ENCODE data around the gene ASGR2. TPM values are rescaled to one million over a fixed set of nuclear protein-coding genes. Genes with fewer than 3 reads are reported as not detected.
"Not testable (repeated sequence)": the region's sequence is repeated elsewhere in the genome, so short reads cannot be mapped to it uniquely, and the experiment has no call there.

The ASGR2 gene
- total RNA-seq, 4 donors from 2014 or later = 0.32 TPM; not detected in 3

GRCh38 chr17:7129311-7129710, 14.7 kb upstream of the ASGR2 start:
- H3K36me3 ChIP-seq = no peaks in the 10 kb centered on the region

GRCh38 chr17:7128160-7128559, 13.5 kb upstream of the ASGR2 start:
- no peak for DNase-seq
- Histone ChIP-seq H3K36me3 (no peaks in the 10 kb centered on the region), H3K4me1 (no peaks in the 10 kb centered on the region), H3K9me3 (no peaks in the 10 kb centered on the region), H3K4me3 (no peak overlapping the region), H3K27me3 (peaks cover 16% of the 10 kb centered on the region), H3K27ac (no peak overlapping the region)
- 50 to 58% methylated on average over 3 to 5 of the region's 5 CpGs for WGBS, 2 donors (ENCODE audit: low coverage in 1 of 2)
- TF ChIP-seq POLR2AphosphoS5 (IDR thresholded peaks at IDR 0.05) (no peak), EP300 (IDR thresholded peaks at IDR 0.05; ENCODE audit: low read depth) (no peak), POLR2A (IDR thresholded peaks at IDR 0.05) (no peak), CTCF (IDR thresholded peaks at IDR 0.05) (no peak)
- in situ Hi-C loops (cut with MboI; ENCODE audit: low pct_ligation_motif_present in 1 of 4, low pct_unique_long_range_greater_than_20kb in 1 of 4, low sequenced_read_pairs in 3 of 4) = loop anchor here in 2 of 4 donors (25.0 kb wide), 1 partner anchor 216 kb away; no protein-coding TSS in a partner anchor
- intact Hi-C loops (cut with DNase I; ENCODE audit: low total_unique reads) = no loop called here

More at GRCh38 chr17:7129311-7129710, 14.7 kb upstream of the ASGR2 start:
- no peak overlapping the region for H3K27ac ChIP-seq
- peaks cover 16% of the 10 kb centered on the region for H3K27me3 ChIP-seq
- 87 to 100% methylated on average over 1 to 8 of the region's 8 CpGs for WGBS, 2 donors (ENCODE audit: low coverage in 1 of 2)
- TF ChIP-seq EP300 (IDR thresholded peaks at IDR 0.05; ENCODE audit: low read depth) = no peak
- no peak for TF ChIP-seq POLR2AphosphoS5 (IDR thresholded peaks at IDR 0.05)
- no peak for TF ChIP-seq CTCF (IDR thresholded peaks at IDR 0.05)
- no peak for TF ChIP-seq POLR2A (IDR thresholded peaks at IDR 0.05)
- in situ Hi-C loops (cut with MboI; ENCODE audit: low pct_ligation_motif_present in 1 of 4, low pct_unique_long_range_greater_than_20kb in 1 of 4, low sequenced_read_pairs in 3 of 4) = loop anchor here in 2 of 4 donors (25.0 kb wide), 1 partner anchor 217 kb away; no protein-coding TSS in a partner anchor
- no peaks in the 10 kb centered on the region for H3K9me3 ChIP-seq
- DNase-seq = no peak
- no peaks in the 10 kb centered on the region for H3K4me1 ChIP-seq
- intact Hi-C loops (cut with DNase I; ENCODE audit: low total_unique reads) = no loop called here
- no peak overlapping the region for H3K4me3 ChIP-seq

- in situ Hi-C loops (cut with MboI; ENCODE audit: low pct_ligation_motif_present in 1 of 4, low pct_unique_long_range_greater_than_20kb in 1 of 4, low sequenced_read_pairs in 3 of 4) = loop anchor here in 2 of 4 donors (25.0 kb wide), 1 partner anchor 215 kb away; no protein-coding TSS in a partner anchor
- peaks cover 16% of the 10 kb centered on the region for H3K27me3 ChIP-seq
- 96% methylated on average over 5 of the region's 5 CpGs; no CpG with 5 or more reads in 1 of the 2 donors for WGBS, 2 donors (ENCODE audit: low coverage in 1 of 2)
- H3K4me3 ChIP-seq; H3K36me3 ChIP-seq; intact Hi-C loops (cut with DNase I; ENCODE audit: low total_unique reads); H3K4me1 ChIP-seq; H3K9me3 ChIP-seq; DNase-seq; H3K27ac ChIP-seq: not testable (repeated sequence)
These were observed 12.9 kb upstream of the ASGR2 start for GRCh38 chr17:7127501-7127900.

GRCh38 chr17:7126386-7126785, 11.8 kb upstream of the ASGR2 start:
- WGBS, 2 donors (ENCODE audit: low coverage in 1 of 2) = 51 to 81% methylated on average over 6 to 12 of the region's 12 CpGs
- H3K27me3 ChIP-seq = peaks cover 11% of the 10 kb centered on the region
- DNase-seq; H3K27ac ChIP-seq; H3K4me3 ChIP-seq; H3K9me3 ChIP-seq; intact Hi-C loops (cut with DNase I; ENCODE audit: low total_unique reads); H3K4me1 ChIP-seq; H3K36me3 ChIP-seq: not testable (repeated sequence)
- in situ Hi-C loops (cut with MboI; ENCODE audit: low pct_ligation_motif_present in 1 of 4, low pct_unique_long_range_greater_than_20kb in 1 of 4, low sequenced_read_pairs in 3 of 4) = loop anchor here in 2 of 4 donors (25.0 kb wide), 1 partner anchor 214 kb away; no protein-coding TSS in a partner anchor

- Histone ChIP-seq H3K27me3 (peaks cover 6% of the 10 kb centered on the region), H3K4me3 (no peak overlapping the region), H3K36me3 (no peaks in the 10 kb centered on the region), H3K27ac (no peak overlapping the region), H3K4me1 (no peaks in the 10 kb centered on the region), H3K9me3 (no peaks in the 10 kb centered on the region)
- in situ Hi-C loops (cut with MboI; ENCODE audit: low pct_ligation_motif_present in 1 of 4, low pct_unique_long_range_greater_than_20kb in 1 of 4, low sequenced_read_pairs in 3 of 4) = loop anchor here in 2 of 4 donors (25.0 kb wide), 1 partner anchor 213 kb away; no protein-coding TSS in a partner anchor
- TF ChIP-seq POLR2AphosphoS5 (IDR thresholded peaks at IDR 0.05) (no peak), POLR2A (IDR thresholded peaks at IDR 0.05) (no peak), EP300 (IDR thresholded peaks at IDR 0.05; ENCODE audit: low read depth) (no peak), CTCF (IDR thresholded peaks at IDR 0.05) (no peak)
- DNase-seq = no peak
- intact Hi-C loops (cut with DNase I; ENCODE audit: low total_unique reads) = no loop called here
- WGBS, 2 donors (ENCODE audit: low coverage in 1 of 2) = 74 to 82% methylated on average over 4 to 5 of the region's 5 CpGs
These were observed 10.3 kb upstream of the ASGR2 start for GRCh38 chr17:7124923-7125322.

Data from transverse colon (tissue), 4 donors.